Fibroblast of skin of back (primary cell): ENCODE measurements around the gene CENPQ.
A peak's percentile ranks its signal among the peaks of the same experiment; 100 is the strongest.

Experiments used
- DNase-seq: peaks from one replicate; pipeline ENCODE4 v3.0.0-alpha.2; 2013

Gene CENPQ

GRCh38 chr6:49504666-49505065 lies 41.5 kb downstream of the CENPQ start:
- DNase-seq = no peak

DNA sequence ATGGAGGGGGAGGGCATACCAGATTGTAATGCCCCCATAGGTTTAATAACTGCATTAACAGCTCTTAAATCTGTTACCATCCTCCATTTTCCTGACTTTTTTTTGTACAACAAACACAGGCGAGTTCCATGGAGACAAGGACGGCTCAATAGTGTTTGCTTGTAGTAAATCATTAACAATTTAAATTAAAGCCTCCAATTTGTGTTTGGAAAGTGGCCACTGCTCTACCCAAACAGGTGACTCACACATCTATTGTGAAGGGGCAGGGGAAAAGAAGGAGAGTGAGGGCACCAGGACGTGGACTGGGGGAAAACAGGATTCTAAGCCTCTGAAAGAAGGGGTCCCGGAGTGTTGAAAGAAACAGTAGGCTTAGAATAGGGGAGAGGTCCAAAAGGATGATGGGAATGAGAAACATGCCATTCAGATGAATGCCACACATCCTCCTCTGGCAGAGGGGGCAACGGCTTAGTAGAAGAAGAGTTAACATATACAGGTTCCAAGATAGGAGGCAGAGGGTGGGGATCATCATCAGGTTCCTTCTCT lies 43.5 kb downstream of the CENPQ start:
- no peak for DNase-seq

DNA sequence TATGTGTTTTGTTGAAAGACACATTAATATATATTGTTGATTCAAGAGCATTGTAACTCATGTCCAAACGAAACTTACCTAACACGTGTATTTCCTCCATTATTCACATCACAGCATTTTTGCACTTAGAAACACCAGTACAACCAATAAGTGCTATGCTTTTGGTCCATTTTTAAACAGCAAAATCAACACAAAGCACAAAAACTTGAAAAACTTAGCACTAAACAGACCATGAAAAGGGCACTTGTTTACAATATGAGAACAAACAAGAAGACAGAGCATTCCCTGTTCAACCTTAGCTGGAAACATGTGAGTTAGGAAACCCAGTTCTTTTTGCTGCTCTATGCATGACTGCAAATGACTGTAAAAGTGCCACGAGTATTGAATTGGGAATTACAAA lies 46.2 kb downstream of the CENPQ start:
- no peak for DNase-seq

GRCh38 chr6:49513153-49513989 lies 50.2 kb downstream of the CENPQ start:
- DNase-seq = peak; percentile 56

- peak; percentile 18 for DNase-seq
These were observed 51.7 kb downstream of the CENPQ start for GRCh38 chr6:49514571-49515484.

DNA sequence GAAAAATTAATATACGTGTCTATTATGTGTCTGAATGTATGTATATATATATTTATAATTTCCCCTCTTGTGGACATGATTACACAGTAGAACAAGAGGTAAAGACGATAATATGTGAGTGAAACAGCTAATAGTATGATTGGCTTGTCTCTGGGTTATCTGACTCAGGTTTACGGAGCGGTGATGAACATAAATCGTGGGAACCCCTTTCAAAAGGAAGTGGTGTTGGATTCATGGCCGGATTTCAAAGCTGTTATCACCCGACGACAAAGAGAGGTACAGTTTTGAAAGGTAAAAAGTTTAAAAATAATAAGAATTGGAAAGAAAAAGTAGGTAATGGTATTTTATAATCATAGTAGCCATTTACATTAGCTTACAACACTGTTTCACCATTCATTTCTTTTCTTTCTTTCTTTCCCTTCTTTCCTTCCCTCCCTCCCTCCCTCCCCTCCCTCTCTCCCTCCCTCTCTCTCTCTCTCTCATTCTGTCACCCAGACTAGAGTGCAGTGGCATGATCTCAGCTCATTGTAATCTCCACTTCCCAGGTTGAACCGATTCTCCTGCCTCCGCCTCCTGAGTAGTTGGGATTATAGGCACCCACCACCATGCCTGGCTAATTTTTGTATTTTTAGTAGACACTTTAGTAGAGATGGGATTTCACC lies 52.4 kb downstream of the CENPQ start:
- DNase-seq = no peak

DNA sequence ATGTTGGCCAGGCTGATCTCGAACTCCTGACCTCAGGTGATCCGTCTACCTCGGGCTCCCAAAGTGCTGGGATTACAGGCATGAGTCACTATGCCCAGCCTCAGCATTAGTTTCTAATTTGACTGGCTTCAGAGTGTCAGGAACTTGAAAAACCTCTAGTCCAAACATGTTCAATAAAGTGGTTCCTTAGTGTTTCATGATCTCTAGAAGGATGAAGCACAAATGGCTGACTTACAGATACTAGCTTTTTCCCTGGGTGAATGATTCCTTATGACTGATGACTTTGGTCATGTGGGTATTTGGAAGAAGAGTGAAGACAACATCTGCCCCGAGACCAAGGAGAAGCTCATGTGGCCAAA lies 53.0 kb downstream of the CENPQ start:
- no peak for DNase-seq

GRCh38 chr6:49517919-49518318 lies 54.7 kb downstream of the CENPQ start:
- DNase-seq = no peak

GRCh38 chr6:49519660-49520059 lies 56.5 kb downstream of the CENPQ start:
- no peak for DNase-seq

GRCh38 chr6:49522710-49523593 lies 59.8 kb downstream of the CENPQ start:
- DNase-seq = no peak

DNA sequence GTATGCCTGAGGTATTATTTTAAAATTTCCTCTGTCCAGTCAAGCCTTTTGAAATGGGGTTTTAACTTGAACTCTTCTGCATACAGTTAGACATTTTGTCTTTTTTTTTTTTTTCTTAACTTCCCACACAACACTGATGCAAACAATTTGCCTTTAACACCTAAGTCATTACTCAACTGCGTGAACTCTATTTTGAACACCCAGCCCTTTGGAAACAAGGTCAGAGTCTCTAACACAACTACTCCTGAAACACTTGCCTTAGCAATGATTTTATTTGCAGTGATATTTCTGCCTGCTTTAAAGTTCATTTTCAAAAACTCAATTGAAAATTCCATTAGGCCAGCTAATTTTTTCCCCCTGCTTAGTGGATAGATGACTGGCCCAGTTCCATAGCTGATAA lies 60.7 kb downstream of the CENPQ start:
- DNase-seq = no peak

DNA sequence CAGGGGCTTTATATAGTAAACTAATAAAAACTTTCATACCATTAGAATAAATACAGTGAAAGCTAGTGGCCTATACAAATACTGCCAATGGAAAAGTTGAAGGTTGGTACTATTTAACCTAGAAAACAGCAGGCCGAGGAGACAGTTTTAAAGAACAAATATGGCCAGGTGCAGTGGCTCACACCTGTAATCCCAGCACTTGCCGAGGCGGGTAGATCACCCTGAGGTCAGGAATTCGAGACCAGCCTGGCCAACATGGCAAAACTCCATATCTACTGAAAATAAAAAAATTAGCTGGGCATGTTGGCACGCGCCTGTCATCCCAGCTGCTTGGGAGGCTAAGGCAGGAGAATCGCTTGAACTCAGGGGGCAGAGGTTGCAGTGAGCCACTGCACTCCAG lies 61.4 kb downstream of the CENPQ start:
- no peak for DNase-seq

GRCh38 chr6:49526598-49526997 lies 63.4 kb downstream of the CENPQ start:
- no peak for DNase-seq

- DNase-seq = no peak
These were observed 64.2 kb downstream of the CENPQ start for GRCh38 chr6:49527320-49527719.

DNA sequence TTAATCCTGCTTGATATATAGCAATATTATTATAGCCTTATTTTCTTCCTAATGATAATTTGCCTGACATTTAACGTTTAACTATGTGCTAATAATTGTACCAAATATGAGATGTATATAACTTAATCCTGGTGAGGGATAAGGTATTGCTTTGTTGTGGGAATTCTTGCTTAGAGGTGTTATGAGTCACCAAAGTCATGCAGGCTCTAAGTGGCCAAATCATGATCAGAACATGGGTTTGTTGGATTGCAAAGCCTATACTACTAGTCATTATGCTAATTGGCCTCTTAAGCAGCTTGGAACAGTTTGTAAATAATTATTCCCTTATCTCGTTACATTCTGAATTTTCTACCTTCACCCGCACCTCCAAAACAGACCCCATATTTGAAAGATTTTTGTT lies 65.4 kb downstream of the CENPQ start:
- DNase-seq = no peak

DNA sequence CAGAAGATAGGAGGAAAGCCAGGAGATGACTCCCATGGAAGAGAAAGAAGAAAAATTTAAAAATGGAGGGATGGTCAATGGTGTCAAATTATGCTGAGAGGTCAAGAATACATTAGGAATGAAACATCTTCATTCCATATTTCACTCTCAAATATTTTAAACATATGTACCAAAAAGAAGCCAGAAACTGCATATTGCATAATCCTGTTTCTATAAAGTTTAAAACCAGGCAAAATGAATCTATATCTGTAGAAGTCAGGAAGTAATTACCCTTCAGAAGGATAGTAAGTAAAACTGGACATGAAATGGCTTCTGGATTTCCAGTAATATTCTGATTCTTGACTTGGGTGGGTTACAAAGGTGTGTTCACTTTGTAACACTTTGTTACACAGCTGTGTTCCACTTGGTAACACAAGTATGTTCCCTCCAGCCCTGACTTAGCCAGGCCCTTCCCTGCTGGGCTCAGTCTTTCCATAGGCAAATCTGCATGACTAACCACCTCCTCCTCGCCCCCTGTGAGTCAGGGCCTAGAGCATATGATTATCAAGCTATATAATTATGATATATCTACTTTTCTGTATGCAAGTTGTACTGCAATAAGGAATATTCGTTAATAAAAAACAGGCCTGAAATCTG lies 67.1 kb downstream of the CENPQ start:
- DNase-seq = no peak

GRCh38 chr6:49531774-49532569 lies 68.8 kb downstream of the CENPQ start:
- peak; percentile 58 for DNase-seq

GRCh38 chr6:49535795-49536194 lies 72.6 kb downstream of the CENPQ start:
- DNase-seq = no peak

DNA sequence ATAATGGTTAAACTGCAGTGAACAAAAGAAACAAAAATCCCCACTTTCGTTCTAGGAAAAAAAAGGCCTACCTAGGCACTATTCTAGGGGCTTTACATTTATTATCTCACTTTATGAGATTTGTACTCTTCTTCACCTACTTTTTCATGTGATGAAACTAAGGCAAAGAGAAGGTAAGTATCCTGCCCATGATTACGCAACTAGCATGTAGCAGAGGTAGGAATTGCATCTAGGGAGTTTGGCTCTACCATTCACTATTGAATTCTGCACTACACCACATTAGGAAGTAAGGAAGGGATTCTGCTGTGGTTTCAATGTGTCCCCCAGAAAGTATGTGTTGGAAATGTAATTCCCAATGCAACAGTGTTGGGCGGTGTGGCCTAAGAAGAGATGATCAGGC lies 75.9 kb downstream of the CENPQ start:
- no peak for DNase-seq

GRCh38 chr6:49540614-49541013 lies 77.4 kb downstream of the CENPQ start:
- no peak for DNase-seq
